GM23248 (cell line): ENCODE measurements around the gene RTRAF.

Source experiments
- EZH2 ChIP-seq: fragments of 200-600 bp; sonication (generic); IDR thresholded peaks from 2 replicates; pipeline ENCODE4 v1.6.1; 2018; ENCODE audit warnings: antibody characterized with exemption, mild to moderate bottlenecking; ENCODE audit not compliant: insufficient read depth, poor library complexity, severe bottlenecking
- EZH2phosphoT487 ChIP-seq: fragments of 200-600 bp; sonication (generic); IDR thresholded peaks from 2 replicates; pipeline ENCODE4 v1.6.1; 2018; ENCODE audit warnings: antibody characterized with exemption, moderate library complexity, mild to moderate bottlenecking, low read depth; ENCODE audit not compliant: insufficient read depth

- TF ChIP-seq EZH2phosphoT487 (no peak), EZH2 (no peak)
Measured at GRCh38 chr14:51957950-51958349, 31.4 kb upstream of the RTRAF start.
